ENCODE data around the gene PBRM1.

DNA sequence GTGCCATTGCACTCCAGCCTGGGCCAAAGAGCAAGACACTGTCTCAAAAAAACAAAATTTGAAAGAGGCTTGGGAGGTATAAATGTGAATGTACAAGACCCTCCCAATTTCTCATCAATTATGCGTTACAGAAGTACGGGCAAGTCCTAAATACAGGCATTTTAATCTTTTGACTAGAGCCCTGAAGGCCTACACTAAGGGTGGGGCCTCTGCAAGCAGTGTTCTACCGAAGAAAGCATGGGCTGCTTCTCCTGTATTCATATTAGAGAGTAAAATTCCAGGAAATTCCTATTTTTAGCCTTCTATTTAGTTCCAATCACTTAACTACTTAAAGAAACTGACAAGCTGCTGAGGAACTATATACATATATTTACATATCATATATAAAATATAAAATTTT lies 25.7 kb downstream of the PBRM1 start:
- TF ChIP-seq CTCF (IDR thresholded peaks at IDR 0.05; ENCODE audit: extremely low read depth in 1 of 2, insufficient read depth in 1 of 2, low read depth in 1 of 2, low read length in 2 of 2) (no peak), POLR2A (IDR thresholded peaks at IDR 0.05; ENCODE audit: low read depth, low read length) (no peak), EZH2 (IDR thresholded peaks at IDR 0.05; ENCODE audit: borderline replicate concordance, low read depth, low read length, severe bottlenecking) (no peak), POLR2AphosphoS5 (IDR thresholded peaks at IDR 0.05; ENCODE audit: insufficient read depth, low read depth, low read length) (no peak), MYC (IDR thresholded peaks at IDR 0.05; ENCODE audit: low read depth, low read length) (no peak), GATA2 (IDR thresholded peaks at IDR 0.05; ENCODE audit: insufficient read depth, insufficient read length, low read depth, low read length) (no peak), JUN (IDR thresholded peaks at IDR 0.05; ENCODE audit: borderline replicate concordance, insufficient read depth, insufficient read length, low read depth) (no peak)
- TF ChIP-seq, protein P1, sequence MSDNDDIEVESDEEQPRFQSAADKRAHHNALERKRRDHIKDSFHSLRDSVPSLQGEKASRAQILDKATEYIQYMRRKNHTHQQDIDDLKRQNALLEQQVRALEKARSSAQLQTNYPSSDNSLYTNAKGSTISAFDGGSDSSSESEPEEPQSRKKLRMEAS (IDR thresholded peaks at IDR 0.05; ENCODE audit: insufficient read depth, insufficient read length) = no peak
